Midbrain (tissue), 1 donor: ENCODE results near the gene CNTN4.

Experiments
- DNase-seq: peaks from one replicate; lab custom pipeline; 2025; lab: John Stamatoyannopoulos, UW

CNTN4 gene

GRCh38 chr3:2153053-2153452 is 54.4 kb downstream of the CNTN4 start:
- no peak for DNase-seq

GRCh38 chr3:2153547-2153946 is 54.9 kb downstream of the CNTN4 start:
- DNase-seq = no peak

- no peak for DNase-seq
Measured at GRCh38 chr3:2154621-2155020, 56.0 kb downstream of the CNTN4 start.

GRCh38 chr3:2156244-2156847 is 57.7 kb downstream of the CNTN4 start:
- no peak for DNase-seq

GRCh38 chr3:2158828-2159227 is 60.2 kb downstream of the CNTN4 start:
- no peak for DNase-seq

GRCh38 chr3:2166552-2166951 is 67.9 kb downstream of the CNTN4 start:
- DNase-seq = no peak

- no peak for DNase-seq
Measured at GRCh38 chr3:2172561-2173171, 74.0 kb downstream of the CNTN4 start.

GRCh38 chr3:2180634-2181033 is 82.0 kb downstream of the CNTN4 start:
- no peak for DNase-seq

GRCh38 chr3:2198776-2199279 is 100.2 kb downstream of the CNTN4 start:
- no peak for DNase-seq

- no peak for DNase-seq
Measured at GRCh38 chr3:2204054-2204453, 105.4 kb downstream of the CNTN4 start.

GRCh38 chr3:2205692-2206091 is 107.0 kb downstream of the CNTN4 start:
- DNase-seq = no peak

- DNase-seq = no peak
Measured at GRCh38 chr3:2206536-2206935, 107.9 kb downstream of the CNTN4 start.

GRCh38 chr3:2211568-2211967 is 112.9 kb downstream of the CNTN4 start:
- no peak for DNase-seq

- DNase-seq = no peak
Measured at GRCh38 chr3:2212206-2212605, 113.5 kb downstream of the CNTN4 start.

GRCh38 chr3:2218375-2218774 is 119.7 kb downstream of the CNTN4 start:
- DNase-seq = no peak

GRCh38 chr3:2218816-2219215 is 120.2 kb downstream of the CNTN4 start:
- DNase-seq = no peak

GRCh38 chr3:2236203-2236602 is 137.5 kb downstream of the CNTN4 start:
- no peak for DNase-seq

- DNase-seq = no peak
Measured at GRCh38 chr3:2244137-2244536, 145.5 kb downstream of the CNTN4 start.

GRCh38 chr3:2246873-2247648 is 148.4 kb downstream of the CNTN4 start:
- DNase-seq = no peak

- no peak for DNase-seq
Measured at GRCh38 chr3:2247831-2248230, 149.2 kb downstream of the CNTN4 start.

- DNase-seq = no peak
Measured at GRCh38 chr3:2250783-2251182, 152.1 kb downstream of the CNTN4 start.

GRCh38 chr3:2261747-2262146 is 163.1 kb downstream of the CNTN4 start:
- no peak for DNase-seq

GRCh38 chr3:2262204-2262603 is 163.5 kb downstream of the CNTN4 start:
- no peak for DNase-seq
